Bone marrow (tissue), 2 donors: ENCODE data around the gene ATP6V1G2.

Experiments
- DNase-seq, 2 donors: peaks; one replicate each; lab custom pipeline; 2025; lab: John Stamatoyannopoulos, UW

The ATP6V1G2 gene

GRCh38 chr6:31547727-31548543 lies 1.5 kb upstream of the ATP6V1G2 start:
- no peak for DNase-seq

GRCh38 chr6:31546958-31547726 lies 734 bp upstream of the ATP6V1G2 start, which contains the start of gene NFKBIL1:
Gene NFKBIL1, plus strand, starts transcription at chr6:31547608. Its CDS starts 87 bp downstream, at chr6:31547695.
- peak; percentile 67 to 97 for DNase-seq

GRCh38 chr6:31545291-31545690 lies 1.1 kb downstream of the ATP6V1G2 start:
- no peak for DNase-seq

GRCh38 chr6:31544676-31545075 lies 1.7 kb downstream of the ATP6V1G2 start:
- DNase-seq: no peak

GRCh38 chr6:31543639-31544038 lies 2.8 kb downstream of the ATP6V1G2 start:
- no peak for DNase-seq

GRCh38 chr6:31541658-31542521 lies 4.5 kb downstream of the ATP6V1G2 start, which contains the start of gene DDX39B:
Gene DDX39B, minus strand, starts transcription at chr6:31542003. Its CDS starts 1,471 bp downstream, at chr6:31540532.
- DNase-seq: peak; percentile 88 to 92

- DNase-seq: no peak
Observed at GRCh38 chr6:31541059-31541657, 5.2 kb downstream of the ATP6V1G2 start.

- no peak for DNase-seq
Observed at GRCh38 chr6:31540640-31541039, 5.8 kb downstream of the ATP6V1G2 start.

- DNase-seq: no peak
Observed at GRCh38 chr6:31538805-31539400, 7.5 kb downstream of the ATP6V1G2 start.

GRCh38 chr6:31535538-31536324 lies 10.7 kb downstream of the ATP6V1G2 start:
- DNase-seq: no peak

- DNase-seq: no peak
Observed at GRCh38 chr6:31534521-31535040, 11.8 kb downstream of the ATP6V1G2 start.

GRCh38 chr6:31534011-31534410 lies 12.4 kb downstream of the ATP6V1G2 start:
- DNase-seq: no peak

- no peak for DNase-seq
Observed at GRCh38 chr6:31533455-31533841, 13.0 kb downstream of the ATP6V1G2 start.

- DNase-seq: no peak
Observed at GRCh38 chr6:31532644-31533454, 13.6 kb downstream of the ATP6V1G2 start.

GRCh38 chr6:31531771-31532643 lies 14.4 kb downstream of the ATP6V1G2 start:
- no peak for DNase-seq

GRCh38 chr6:31531162-31531561 lies 15.2 kb downstream of the ATP6V1G2 start:
- no peak for DNase-seq

GRCh38 chr6:31530659-31531058 lies 15.7 kb downstream of the ATP6V1G2 start:
- DNase-seq: no peak
